ENCODE measurements around the gene LRRC26. TPM values are rescaled to one million over a fixed set of nuclear protein-coding genes. Genes with fewer than 3 reads are reported as not detected.

LRRC26 gene
- total RNA-seq, 1 experiment from 2014 or later, result 0.40 TPM

DNA sequence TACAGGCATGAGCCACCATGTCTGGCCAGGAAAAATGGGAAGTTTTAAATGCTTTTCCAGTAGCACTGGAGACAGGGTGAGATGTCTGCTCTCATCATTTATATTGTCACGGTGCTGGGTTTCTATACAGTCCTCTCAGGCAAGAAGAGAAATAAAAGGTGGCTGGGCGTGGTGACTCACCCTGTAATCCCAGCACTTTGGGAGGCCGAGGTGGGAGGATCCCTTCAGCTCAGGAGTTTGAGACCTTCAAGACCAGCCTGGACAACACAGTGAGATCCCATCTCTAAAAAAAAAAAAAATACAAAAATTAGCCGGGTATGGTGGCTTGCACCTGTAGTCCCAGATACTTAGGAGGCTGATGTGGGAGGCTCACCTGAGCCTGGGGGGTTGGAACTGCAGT is 35.7 kb downstream of the LRRC26 start:
- H3K4me3 ChIP-seq (ENCODE audit: low read length), result no peak overlapping the region
- peaks cover 7% of the 10 kb centered on the region for H3K79me2 ChIP-seq (ENCODE audit: low read length)
- peaks cover 10% of the 10 kb centered on the region; the same call in 1 of the 2 replicates for H3K27me3 ChIP-seq (ENCODE audit: low read length)
- no peak overlapping the region for H3K27ac ChIP-seq (ENCODE audit: low read length)
- H3F3A ChIP-seq (ENCODE audit: low read length, unreplicated experiment), result no peaks in the 10 kb centered on the region
- H3K9ac ChIP-seq (ENCODE audit: low read length), result no peak overlapping the region
- H3K9me3 ChIP-seq (ENCODE audit: low read length), result no peaks in the 10 kb centered on the region
- intact Hi-C loops (cut with micrococcal nuclease), result no loop called here
- ATAC-seq (no peak), DNase-seq (no peak)
- no peaks in the 10 kb centered on the region for H3K4me1 ChIP-seq (ENCODE audit: insufficient read depth, low read length)
- no peak overlapping the region for H3K4me2 ChIP-seq (ENCODE audit: low read length)
- H4K20me1 ChIP-seq (ENCODE audit: low read length), result no peaks in the 10 kb centered on the region
- H3K36me3 ChIP-seq (ENCODE audit: low read depth, low read length), result no peaks in the 10 kb centered on the region
- CTCF ChIA-PET, result no interaction called here
- POLR2A ChIA-PET (ENCODE audit: unreplicated experiment), result no interaction called here
- no peaks in the 10 kb centered on the region for H3K9me2 ChIP-seq (replicated peaks; ENCODE audit: low read length)
- TF ChIP-seq CTCF (conservative IDR thresholded peaks at IDR 0.05; ENCODE audit: low read depth, low read length), result no peak
- BruUV-seq (replicated peaks), result no TSS peak
- H2AFZ ChIP-seq (ENCODE audit: low read length), result no peak overlapping the region

GRCh38 chr9:137130176-137130755 is 39.6 kb downstream of the LRRC26 start:
- TF ChIP-seq CTCF (conservative IDR thresholded peaks at IDR 0.05; ENCODE audit: low read depth, low read length), result no peak
- no peak for TF ChIP-seq EZH2phosphoT487 (IDR thresholded peaks at IDR 0.05; ENCODE audit: borderline replicate concordance, low read length)
- no peak for TF ChIP-seq EZH2 (IDR thresholded peaks at IDR 0.05; ENCODE audit: low read length, unreplicated experiment)
- Histone ChIP-seq H3K27ac (ENCODE audit: low read length) (peak overlapping the region; percentile 34; the same call in 1 of the 2 replicates), H4K20me1 (ENCODE audit: low read length) (no peaks in the 10 kb centered on the region), H3K36me3 (ENCODE audit: low read depth, low read length) (no peaks in the 10 kb centered on the region), H3K9ac (ENCODE audit: low read length) (peak overlapping the region; percentile 96), H3K79me2 (ENCODE audit: low read length) (peaks cover 38% of the 10 kb centered on the region), H3K27me3 (ENCODE audit: low read length) (no peaks in the 10 kb centered on the region), H3K4me1 (ENCODE audit: insufficient read depth, low read length) (peaks cover 10% of the 10 kb centered on the region; the same call in 1 of the 2 replicates), H3K4me2 (ENCODE audit: low read length) (peak overlapping the region; percentile 100), H2AFZ (ENCODE audit: low read length) (peak overlapping the region; percentile 84), H3K9me2 (replicated peaks; ENCODE audit: low read length) (no peaks in the 10 kb centered on the region), H3F3A (ENCODE audit: low read length, unreplicated experiment) (no peaks in the 10 kb centered on the region), H3K4me3 (ENCODE audit: low read length) (peak overlapping the region; percentile 83), H3K9me3 (ENCODE audit: low read length) (no peaks in the 10 kb centered on the region)
- BruUV-seq (replicated peaks), result no TSS peak
- ChIA-PET CTCF (interaction anchor here (0.8 to 1.1 kb wide), 4 partner anchors 19 to 156 kb away, joined by 3 to 6 read pairs (median 3); no protein-coding TSS in a partner anchor), POLR2A (ENCODE audit: unreplicated experiment) (interaction anchor here (0.5 kb wide), 1 partner anchor 49 kb away, joined by 3 read pairs; no protein-coding TSS in a partner anchor)
- ATAC-seq (peak; percentile 30), DNase-seq (no peak)
- intact Hi-C loops (cut with micrococcal nuclease), result no loop called here

- Histone ChIP-seq H3K9me3 (ENCODE audit: low read length) (no peaks in the 10 kb centered on the region), H3K27ac (ENCODE audit: low read length) (peak overlapping the region; percentile 37), H3K4me2 (ENCODE audit: low read length) (peak overlapping the region; percentile 100), H3K4me3 (ENCODE audit: low read length) (peak overlapping the region; percentile 83), H3K9me2 (replicated peaks; ENCODE audit: low read length) (no peaks in the 10 kb centered on the region), H3K4me1 (ENCODE audit: insufficient read depth, low read length) (peaks cover 10% of the 10 kb centered on the region; the same call in 1 of the 2 replicates), H3F3A (ENCODE audit: low read length, unreplicated experiment) (no peaks in the 10 kb centered on the region), H3K36me3 (ENCODE audit: low read depth, low read length) (no peaks in the 10 kb centered on the region), H3K9ac (ENCODE audit: low read length) (peak overlapping the region; percentile 96), H3K27me3 (ENCODE audit: low read length) (no peaks in the 10 kb centered on the region), H3K79me2 (ENCODE audit: low read length) (peaks cover 38% of the 10 kb centered on the region), H4K20me1 (ENCODE audit: low read length) (no peaks in the 10 kb centered on the region), H2AFZ (ENCODE audit: low read length) (peak overlapping the region; percentile 84)
- CTCF ChIA-PET, result interaction anchor here (0.5 to 1.1 kb wide), 6 partner anchors 20 to 164 kb away, joined by 3 to 6 read pairs (median 3); no protein-coding TSS in a partner anchor
- DNase-seq, result peak; percentile 90
- no TSS peak for BruUV-seq (replicated peaks)
- intact Hi-C loops (cut with micrococcal nuclease), result no loop called here
- POLR2A ChIA-PET (ENCODE audit: unreplicated experiment), result interaction anchor here (0.5 kb wide), 1 partner anchor 49 kb away, joined by 3 read pairs; no protein-coding TSS in a partner anchor
- ATAC-seq, result peak; percentile 95
- no peak for TF ChIP-seq CTCF (conservative IDR thresholded peaks at IDR 0.05; ENCODE audit: low read depth, low read length)
These were observed 40.2 kb downstream of the LRRC26 start for GRCh38 chr9:137129456-137130175.

Measured in PC-3 (cell line).